Measurements from ENCODE around the gene THPO. TPM values are rescaled to one million over a fixed set of nuclear protein-coding genes. Genes with fewer than 3 reads are reported as not detected.

Gene THPO
- total RNA-seq: not detected in 3 replicates
- long read RNA-seq: 0 reads

DNA sequence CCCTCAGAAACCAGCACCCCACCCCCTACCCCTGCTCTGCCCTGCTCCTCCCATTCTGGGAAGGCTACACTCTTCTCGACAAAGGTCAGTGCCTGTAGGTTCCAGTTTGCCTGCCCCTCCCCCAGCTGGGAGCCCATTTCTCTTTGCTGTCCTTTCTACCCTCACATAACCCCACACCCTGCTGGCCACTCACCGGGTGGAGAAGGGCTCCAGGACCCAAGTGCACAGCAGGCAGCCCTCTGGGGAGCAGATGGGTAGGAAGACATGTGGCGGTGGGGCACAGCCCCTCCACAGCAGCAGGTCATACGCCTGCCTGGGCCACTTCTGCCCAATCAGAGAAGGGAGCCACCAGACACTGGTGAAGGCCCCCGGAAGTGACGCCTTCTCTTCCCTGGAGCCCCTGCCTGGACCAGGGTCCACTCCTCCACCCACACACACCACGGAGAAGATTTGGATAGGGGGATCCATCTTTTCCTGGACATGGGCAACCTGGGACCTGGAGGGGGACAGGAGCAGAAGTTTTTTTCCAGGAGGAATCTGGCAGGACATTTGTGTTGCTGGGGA, at the start of gene THPO:
THPO (minus strand) TSS at position 326 of the 564 bp plus-strand sequence. CDS start 1,948 bp downstream, outside the sequence.
- TF ChIP-seq, protein P1, sequence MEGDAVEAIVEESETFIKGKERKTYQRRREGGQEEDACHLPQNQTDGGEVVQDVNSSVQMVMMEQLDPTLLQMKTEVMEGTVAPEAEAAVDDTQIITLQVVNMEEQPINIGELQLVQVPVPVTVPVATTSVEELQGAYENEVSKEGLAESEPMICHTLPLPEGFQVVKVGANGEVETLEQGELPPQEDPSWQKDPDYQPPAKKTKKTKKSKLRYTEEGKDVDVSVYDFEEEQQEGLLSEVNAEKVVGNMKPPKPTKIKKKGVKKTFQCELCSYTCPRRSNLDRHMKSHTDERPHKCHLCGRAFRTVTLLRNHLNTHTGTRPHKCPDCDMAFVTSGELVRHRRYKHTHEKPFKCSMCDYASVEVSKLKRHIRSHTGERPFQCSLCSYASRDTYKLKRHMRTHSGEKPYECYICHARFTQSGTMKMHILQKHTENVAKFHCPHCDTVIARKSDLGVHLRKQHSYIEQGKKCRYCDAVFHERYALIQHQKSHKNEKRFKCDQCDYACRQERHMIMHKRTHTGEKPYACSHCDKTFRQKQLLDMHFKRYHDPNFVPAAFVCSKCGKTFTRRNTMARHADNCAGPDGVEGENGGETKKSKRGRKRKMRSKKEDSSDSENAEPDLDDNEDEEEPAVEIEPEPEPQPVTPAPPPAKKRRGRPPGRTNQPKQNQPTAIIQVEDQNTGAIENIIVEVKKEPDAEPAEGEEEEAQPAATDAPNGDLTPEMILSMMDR (IDR thresholded peaks at IDR 0.05): no peak
- no peaks in the 10 kb centered on the region for H3K9me3 Mint-ChIP-seq (ENCODE audit: low read depth)
- H3K27me3 Mint-ChIP-seq (ENCODE audit: low read depth): peaks cover 36% of the 10 kb centered on the region
- H3K4me1 Mint-ChIP-seq (ENCODE audit: low read depth): peaks cover 12% of the 10 kb centered on the region
- H3K36me3 Mint-ChIP-seq (ENCODE audit: low read depth): no peaks in the 10 kb centered on the region
- H3K4me3 Mint-ChIP-seq (ENCODE audit: unreplicated experiment): peak within 1 kb of the TSS; percentile 57
- H3K27ac Mint-ChIP-seq (ENCODE audit: unreplicated experiment): no peak within 1 kb of the TSS
- no peak for DNase-seq (ENCODE audit: low spot score)

DNA sequence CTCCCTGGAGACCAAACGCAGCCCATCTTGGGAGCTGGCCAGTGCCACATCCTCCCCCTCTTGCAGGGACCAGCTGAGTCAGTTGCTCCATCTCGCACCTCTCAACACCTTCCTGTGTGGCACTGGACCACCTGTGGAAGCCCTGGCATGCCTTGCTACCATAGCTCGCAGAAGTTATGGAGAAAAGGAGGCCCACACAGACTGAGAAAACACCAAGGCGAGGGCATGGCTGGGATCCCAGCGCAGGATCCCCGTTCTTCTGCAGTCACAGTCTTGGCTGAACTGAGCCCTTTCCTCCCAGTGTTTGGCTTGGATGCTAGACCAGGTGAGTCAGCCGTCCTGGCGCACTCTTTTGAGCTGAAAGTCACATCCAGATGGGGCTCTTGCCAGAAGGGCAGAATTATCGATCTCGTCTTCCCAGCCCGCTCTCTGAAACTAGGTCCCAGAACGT, 48.7 kb upstream of the THPO start:
- DNase-seq (ENCODE audit: low spot score): no peak
- H3K9me3 Mint-ChIP-seq (ENCODE audit: low read depth): peaks cover 4% of the 10 kb centered on the region
- H3K36me3 Mint-ChIP-seq (ENCODE audit: low read depth): peaks cover 3% of the 10 kb centered on the region
- TF ChIP-seq, protein P1 (IDR thresholded peaks at IDR 0.05): no peak
- peaks cover 13% of the 10 kb centered on the region for H3K27me3 Mint-ChIP-seq (ENCODE audit: low read depth)
- no peak overlapping the region for H3K4me3 Mint-ChIP-seq (ENCODE audit: unreplicated experiment)
- H3K27ac Mint-ChIP-seq (ENCODE audit: unreplicated experiment): no peak overlapping the region
- peaks cover 8% of the 10 kb centered on the region for H3K4me1 Mint-ChIP-seq (ENCODE audit: low read depth)

DNA sequence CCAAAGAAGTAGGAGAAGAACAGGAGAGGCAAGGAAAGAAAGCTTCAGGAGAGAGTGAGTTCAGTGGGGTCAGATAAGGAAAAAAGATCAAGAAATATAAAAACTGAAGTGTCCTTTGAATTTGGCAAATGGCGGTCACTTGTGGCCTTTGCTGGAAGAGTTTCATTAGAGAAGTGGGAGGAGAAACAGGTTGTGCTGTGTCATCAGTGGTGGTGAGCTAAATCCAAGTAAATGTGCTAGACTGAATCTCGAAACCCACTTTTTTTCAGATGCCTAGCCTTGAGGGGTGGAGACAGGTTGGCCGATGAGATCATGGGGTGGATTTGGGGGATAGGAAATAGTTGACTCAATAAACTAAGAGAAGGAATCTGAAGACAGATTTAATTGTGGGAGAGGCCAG, 45.6 kb upstream of the THPO start:
- peaks cover 4% of the 10 kb centered on the region for H3K4me1 Mint-ChIP-seq (ENCODE audit: low read depth)
- H3K36me3 Mint-ChIP-seq (ENCODE audit: low read depth): peaks cover 3% of the 10 kb centered on the region
- H3K4me3 Mint-ChIP-seq (ENCODE audit: unreplicated experiment): no peak overlapping the region
- DNase-seq (ENCODE audit: low spot score): no peak
- H3K9me3 Mint-ChIP-seq (ENCODE audit: low read depth): peaks cover 4% of the 10 kb centered on the region
- H3K27ac Mint-ChIP-seq (ENCODE audit: unreplicated experiment): no peak overlapping the region
- peaks cover 15% of the 10 kb centered on the region for H3K27me3 Mint-ChIP-seq (ENCODE audit: low read depth)
- TF ChIP-seq, protein P1 (IDR thresholded peaks at IDR 0.05): no peak

DNA sequence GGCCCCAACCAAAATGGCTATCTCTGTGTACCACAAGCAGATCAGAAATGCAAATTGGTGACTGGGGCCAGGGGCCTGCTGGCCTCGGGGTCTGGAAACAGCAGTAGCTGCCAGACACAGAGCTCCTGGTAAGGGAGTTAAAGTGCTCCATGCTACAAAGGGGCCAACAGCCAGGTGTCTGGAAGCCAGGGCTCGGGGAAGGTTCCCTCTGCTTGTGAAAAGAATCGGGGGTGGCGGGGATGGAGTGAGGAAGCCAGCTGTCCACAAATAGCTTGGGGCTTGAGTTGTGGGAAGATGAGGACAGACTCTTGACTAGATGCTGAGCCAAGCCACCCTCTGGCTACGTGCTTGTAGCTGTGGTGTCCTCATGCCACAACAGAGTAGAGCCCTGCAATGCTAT, 41.2 kb upstream of the THPO start:
- Mint-ChIP-seq H3K36me3 (ENCODE audit: low read depth) (peaks cover 3% of the 10 kb centered on the region), H3K4me1 (ENCODE audit: low read depth) (no peaks in the 10 kb centered on the region), H3K27ac (ENCODE audit: unreplicated experiment) (no peak overlapping the region), H3K27me3 (ENCODE audit: low read depth) (peaks cover 15% of the 10 kb centered on the region), H3K9me3 (ENCODE audit: low read depth) (peaks cover 4% of the 10 kb centered on the region), H3K4me3 (ENCODE audit: unreplicated experiment) (no peak overlapping the region)
- peak; percentile 48 for DNase-seq (ENCODE audit: low spot score)
- TF ChIP-seq, protein P1 (IDR thresholded peaks at IDR 0.05): no peak

DNA sequence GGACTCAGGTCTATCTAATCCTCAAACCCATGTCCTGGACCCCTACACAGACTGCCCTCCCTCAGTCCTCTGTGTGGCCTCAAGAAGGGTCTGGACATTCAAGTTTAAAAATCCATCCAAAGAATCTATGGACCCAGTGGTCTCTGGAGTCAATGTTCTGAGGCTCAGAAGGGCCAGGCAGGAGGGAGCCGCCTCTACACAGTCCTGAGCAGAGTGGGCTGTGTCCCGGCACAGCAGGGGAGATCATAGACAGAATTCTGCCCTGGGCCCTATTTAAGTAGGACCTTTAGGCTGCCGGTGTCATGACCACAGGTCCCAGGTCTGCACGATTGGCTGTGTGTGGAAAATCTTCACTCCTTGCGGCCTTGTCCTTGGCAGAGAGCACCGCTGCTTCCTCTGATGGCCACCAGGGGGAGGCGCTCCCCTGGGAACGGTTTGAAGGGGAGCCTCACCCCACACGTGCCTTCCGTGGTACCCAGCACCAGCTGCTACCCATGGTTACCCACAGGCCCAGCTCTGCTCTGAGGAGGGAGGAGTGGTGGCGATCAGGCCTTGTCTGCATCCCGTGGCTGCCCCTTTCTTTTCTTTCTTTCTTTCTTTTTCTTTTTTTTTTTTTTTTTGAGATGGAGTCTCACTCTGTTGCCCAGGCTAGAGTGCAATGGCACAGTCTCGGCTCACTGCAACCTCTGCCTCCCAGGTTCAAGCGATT, 39.8 kb upstream of the THPO start:
- H3K9me3 Mint-ChIP-seq (ENCODE audit: low read depth): peaks cover 2% of the 10 kb centered on the region

More for the DNA sequence above, 39.8 kb upstream of the THPO start:
- peak; percentile 47 for DNase-seq (ENCODE audit: low spot score)
- TF ChIP-seq, protein P1 (IDR thresholded peaks at IDR 0.05): peak; percentile 86
- no peak overlapping the region for H3K4me3 Mint-ChIP-seq (ENCODE audit: unreplicated experiment)
- H3K27ac Mint-ChIP-seq (ENCODE audit: unreplicated experiment): no peak overlapping the region
- H3K27me3 Mint-ChIP-seq (ENCODE audit: low read depth): peaks cover 3% of the 10 kb centered on the region
- H3K36me3 Mint-ChIP-seq (ENCODE audit: low read depth): peaks cover 1% of the 10 kb centered on the region
- H3K4me1 Mint-ChIP-seq (ENCODE audit: low read depth): no peaks in the 10 kb centered on the region

All from chondrocyte (in vitro differentiated cells).